Neural cell (in vitro differentiated cells): ENCODE results near the gene RCC1.

Experiments used
- CTCF ChIP-seq: fragments of 450-650 bp; IDR thresholded peaks from 2 replicates; pipeline ENCODE4 v1.5.1; 2014; ENCODE audit warnings: antibody characterized with exemption, mild to moderate bottlenecking, moderate library complexity; ENCODE audit not compliant: poor library complexity, severe bottlenecking
- EP300 ChIP-seq: fragments of 450-650 bp; conservative IDR thresholded peaks from 2 replicates; pipeline ENCODE4 v1.6.1; 2014; ENCODE audit warnings: antibody characterized with exemption, mild to moderate bottlenecking, moderate library complexity; ENCODE audit not compliant: poor library complexity, severe bottlenecking
- EZH2 ChIP-seq: fragments of 200-600, 300-800 bp; shearing (Covaris generic), sonication (generic); IDR thresholded peaks from 2 replicates; pipeline ENCODE4 v1.6.1; 2014; ENCODE audit warnings: antibody characterized with exemption, low read length, borderline replicate concordance, mild to moderate bottlenecking; ENCODE audit not compliant: insufficient read depth, poor library complexity, severe bottlenecking
- MXI1 ChIP-seq: fragments of 450-650 bp; conservative IDR thresholded peaks from 2 replicates; pipeline ENCODE4 v1.6.1; 2014; ENCODE audit warnings: antibody characterized with exemption, mild to moderate bottlenecking; ENCODE audit not compliant: poor library complexity, severe bottlenecking
- POLR2AphosphoS5 ChIP-seq: IDR thresholded peaks from 2 replicates; pipeline ENCODE4 v1.6.1; 2012
- RAD21 ChIP-seq: fragments of 450-650 bp; conservative IDR thresholded peaks from 2 replicates; pipeline ENCODE4 v1.6.1; 2014; ENCODE audit warnings: antibody characterized with exemption, mild to moderate bottlenecking, moderate library complexity
- REST ChIP-seq: IDR thresholded peaks from 2 replicates; pipeline ENCODE4 v1.6.1; 2012; ENCODE audit warnings: borderline replicate concordance
- SMC3 ChIP-seq: fragments of 450-650 bp; conservative IDR thresholded peaks from 2 replicates; pipeline ENCODE4 v1.6.1; 2014; ENCODE audit warnings: antibody characterized with exemption, mild to moderate bottlenecking, moderate library complexity; ENCODE audit not compliant: poor library complexity
- TAF1 ChIP-seq: IDR thresholded peaks from 2 replicates; pipeline ENCODE4 v1.6.1; 2012; ENCODE audit warnings: low read depth

DNA sequence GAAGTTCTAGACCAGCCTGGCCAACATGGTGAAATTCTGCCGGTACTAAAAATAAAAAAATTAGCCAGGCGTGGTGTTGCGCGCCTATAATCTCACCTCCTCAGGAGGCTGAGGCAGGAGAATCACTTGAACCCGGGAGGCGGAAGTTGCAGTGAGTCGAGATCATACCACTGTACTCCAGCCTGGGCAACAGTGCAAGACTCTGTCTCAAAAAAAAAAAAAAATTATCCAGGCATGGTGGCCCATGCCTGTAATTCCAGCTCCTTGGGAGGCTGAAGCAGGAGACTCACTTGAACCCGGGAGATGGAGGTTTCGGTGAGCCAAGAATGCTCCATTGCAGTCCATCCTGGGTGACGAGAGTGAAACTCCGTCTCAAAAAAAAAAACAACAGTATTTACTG is 67.7 kb downstream of the RCC1 start:
- TF ChIP-seq CTCF (no peak), REST (no peak), POLR2AphosphoS5 (no peak), RAD21 (no peak), TAF1 (no peak), EZH2 (no peak), SMC3 (no peak), EP300 (no peak), MXI1 (no peak)
